GM21515 (cell line): Measurements from ENCODE around the gene TBC1D3B.
"Not testable (repeated sequence)": the region's sequence is repeated elsewhere in the genome, so short reads cannot be mapped to it uniquely, and the experiment has no call there.

ENCODE experiments used
- ATAC-seq: cut with Tn5 transposase; IDR thresholded peaks from one replicate; pipeline ENCODE4 v1.9.1; 2021; ENCODE audit not compliant: unreplicated experiment

TBC1D3B gene

DNA sequence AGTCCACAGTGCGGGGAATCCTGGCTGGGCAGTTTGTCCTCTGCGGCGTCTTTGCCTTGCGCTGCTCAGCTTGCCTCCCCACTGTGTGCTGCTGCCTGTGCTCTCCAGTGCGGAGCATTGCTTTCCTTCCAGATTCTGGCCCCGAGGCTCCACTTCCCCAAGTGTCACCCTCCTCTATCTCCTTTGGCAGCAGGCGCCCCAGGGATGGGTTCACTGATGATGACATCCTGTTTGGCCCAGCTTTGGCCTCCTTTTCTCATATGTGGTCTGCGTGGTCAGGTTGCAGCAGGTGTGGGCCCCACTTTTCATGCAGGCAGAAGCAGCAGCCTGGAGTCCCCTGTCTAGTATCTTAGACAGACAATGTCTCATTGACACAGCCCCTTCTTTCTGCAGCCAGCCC is 25.1 kb upstream of the TBC1D3B start:
- ATAC-seq = not testable (repeated sequence)

DNA sequence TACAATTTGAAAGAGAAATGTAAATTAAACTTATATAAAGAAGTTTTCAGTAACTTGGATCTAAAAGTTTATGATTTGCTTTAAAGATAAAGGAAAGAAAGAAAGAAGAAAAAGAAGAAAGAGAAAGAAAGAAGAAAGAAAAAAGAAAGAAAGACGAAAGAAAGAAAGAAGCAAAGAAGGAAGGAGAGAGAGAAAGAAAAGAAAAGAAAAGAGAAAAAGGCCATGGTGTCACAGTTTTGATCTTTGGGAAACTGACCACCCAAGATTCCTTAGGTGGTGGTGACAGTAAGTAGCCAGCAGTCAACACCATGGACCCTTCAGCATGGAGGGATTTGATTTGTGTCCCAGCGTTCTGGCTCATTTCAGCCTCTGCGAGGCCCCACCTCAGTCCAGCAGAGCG is 24.7 kb upstream of the TBC1D3B start:
- ATAC-seq = not testable (repeated sequence)

- ATAC-seq = no peak
Measured at GRCh38 chr17:36198831-36199465, 22.5 kb upstream of the TBC1D3B start.

GRCh38 chr17:36197387-36197703 is 20.9 kb upstream of the TBC1D3B start:
- ATAC-seq = peak; percentile 20

- no peak for ATAC-seq
Measured at GRCh38 chr17:36196131-36196486, 19.7 kb upstream of the TBC1D3B start.

GRCh38 chr17:36195434-36196130 is 19.1 kb upstream of the TBC1D3B start:
- ATAC-seq = no peak

GRCh38 chr17:36194832-36195433 is 18.5 kb upstream of the TBC1D3B start:
- ATAC-seq = not testable (repeated sequence)

GRCh38 chr17:36194147-36194831 is 17.9 kb upstream of the TBC1D3B start:
- ATAC-seq = not testable (repeated sequence)

DNA sequence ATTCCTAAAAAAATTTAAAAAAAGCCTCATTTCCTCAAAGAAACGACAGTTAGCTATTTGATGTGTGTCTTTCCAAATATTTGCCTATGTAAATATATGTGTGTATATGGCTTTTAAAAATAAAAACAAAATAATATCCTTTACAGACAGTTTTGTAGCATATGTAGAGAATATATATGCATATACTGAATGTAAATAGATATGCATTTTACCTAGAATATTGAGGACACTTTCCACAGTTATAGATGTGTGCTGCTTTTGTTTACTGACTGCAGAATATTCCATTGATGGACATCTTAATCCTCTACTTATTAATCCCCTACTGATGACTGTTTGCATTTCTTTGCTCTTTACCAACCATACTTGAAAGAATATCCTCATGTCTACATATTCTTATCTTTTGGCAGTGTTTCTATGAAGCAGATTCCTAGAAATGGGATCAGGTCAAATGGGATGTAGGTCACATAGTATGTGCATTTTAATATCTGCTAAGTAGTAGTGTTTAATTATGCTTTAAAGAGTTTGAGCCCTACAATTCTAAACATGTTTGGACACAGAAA is 16.9 kb upstream of the TBC1D3B start:
- no peak for ATAC-seq

DNA sequence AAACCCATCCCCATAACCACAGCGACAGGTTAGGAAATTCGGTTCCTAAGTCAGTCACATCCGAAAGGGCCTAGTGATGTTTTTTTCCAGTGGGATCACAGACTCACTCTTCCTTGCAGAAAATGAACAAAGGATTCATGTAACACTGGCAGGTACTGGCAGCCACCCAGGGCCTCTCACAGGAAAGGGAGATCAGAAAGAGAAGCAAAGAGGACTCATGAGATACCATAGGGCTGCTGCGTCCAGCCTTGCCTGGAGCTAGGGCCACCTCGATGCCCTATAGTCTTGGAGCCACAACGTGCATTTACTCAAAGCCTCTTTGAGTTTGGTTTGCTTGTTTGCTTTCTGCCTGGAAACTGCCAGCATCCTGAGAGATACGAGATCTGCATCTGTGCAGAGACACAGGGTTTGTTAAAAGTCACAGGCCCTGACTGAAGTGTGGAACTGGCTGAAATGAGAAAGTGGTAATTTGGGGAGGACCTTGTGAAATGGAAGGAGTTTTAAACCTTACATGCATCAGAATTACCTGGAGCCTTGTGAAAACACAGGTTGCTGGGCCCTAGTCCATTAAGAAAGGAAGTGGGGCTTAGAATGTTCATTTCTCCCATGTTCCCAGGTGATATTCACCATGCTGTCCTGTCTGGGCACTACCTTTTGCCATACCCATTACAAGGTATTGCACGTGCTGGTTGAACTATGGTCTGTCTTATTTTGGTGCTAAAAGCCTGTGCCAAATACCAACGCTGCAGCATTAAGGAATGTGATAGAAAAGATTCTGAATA is 14.3 kb upstream of the TBC1D3B start:
- not testable (repeated sequence) for ATAC-seq

DNA sequence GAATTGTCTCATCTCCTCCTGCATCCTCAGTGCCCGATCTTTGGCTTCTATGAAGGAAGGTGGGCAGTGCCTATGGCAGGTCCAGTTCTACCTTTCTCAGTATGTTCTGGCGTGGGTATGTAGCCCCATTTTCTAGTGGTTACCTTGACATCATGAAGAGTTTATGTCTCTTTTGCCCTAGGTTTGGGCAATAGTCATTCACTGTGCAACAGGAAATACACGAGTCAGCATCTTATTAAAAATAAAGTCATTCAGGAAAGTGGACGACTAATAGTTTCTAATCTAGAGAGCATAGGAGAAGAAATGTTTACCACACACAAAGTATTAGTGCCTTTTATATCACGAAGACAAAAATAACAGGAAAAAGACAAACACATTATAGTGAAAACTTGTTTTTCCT is 13.6 kb upstream of the TBC1D3B start:
- ATAC-seq = not testable (repeated sequence)

DNA sequence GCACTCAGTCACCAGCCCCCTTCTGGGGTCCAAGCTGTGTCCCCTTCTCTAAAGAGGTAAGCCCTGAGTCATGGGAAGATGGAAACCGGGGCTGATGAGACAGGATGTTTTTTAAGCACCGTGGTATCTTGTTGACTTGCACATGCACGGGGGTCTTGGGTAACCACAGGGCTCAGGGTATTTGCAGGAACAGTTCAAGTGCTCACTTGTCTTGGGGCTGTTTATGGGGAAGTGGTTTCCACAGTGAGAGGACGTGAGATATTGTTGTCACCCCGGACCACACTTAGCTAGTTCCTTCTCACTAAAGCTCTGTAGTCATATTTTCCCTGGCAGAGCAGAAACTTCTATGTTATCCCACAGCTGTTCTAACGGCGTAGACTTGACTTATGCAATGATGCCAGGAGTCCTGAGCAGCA is 12.5 kb upstream of the TBC1D3B start:
- peak; percentile 52 for ATAC-seq

DNA sequence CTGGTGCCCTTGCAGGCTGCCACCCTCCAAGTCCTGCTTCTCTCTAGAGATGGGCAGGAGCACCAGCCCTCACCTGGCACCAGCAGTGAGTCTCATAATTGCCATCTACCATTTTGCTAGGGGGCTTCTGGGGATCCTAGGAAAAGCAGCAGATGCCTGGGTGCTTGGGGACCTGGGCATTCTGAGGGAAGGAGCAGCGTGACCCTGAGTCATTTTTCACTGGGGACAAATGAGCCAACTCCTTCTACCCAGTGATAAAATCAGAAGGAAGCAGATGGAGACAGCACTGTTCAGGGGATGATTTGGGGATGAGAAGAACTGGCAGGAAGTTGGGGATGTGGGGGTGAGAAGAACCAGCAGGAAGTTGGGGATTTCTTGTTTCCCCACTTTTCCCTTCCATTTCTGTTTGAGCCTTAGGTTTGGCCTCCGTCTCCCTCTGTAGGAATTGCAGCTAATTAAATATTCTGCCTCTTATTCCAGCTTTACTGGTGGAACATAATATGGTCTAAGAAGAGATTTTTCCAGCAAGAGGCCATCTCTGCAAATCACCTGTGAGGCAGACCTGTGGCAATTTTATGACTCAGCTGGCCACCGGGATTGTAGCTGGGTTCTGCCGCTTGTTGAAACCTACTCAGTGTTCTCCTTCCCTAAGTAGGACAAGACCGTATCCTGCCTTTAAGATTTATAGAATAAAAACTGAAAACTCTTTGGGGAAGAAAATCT is 11.7 kb upstream of the TBC1D3B start:
- not testable (repeated sequence) for ATAC-seq

DNA sequence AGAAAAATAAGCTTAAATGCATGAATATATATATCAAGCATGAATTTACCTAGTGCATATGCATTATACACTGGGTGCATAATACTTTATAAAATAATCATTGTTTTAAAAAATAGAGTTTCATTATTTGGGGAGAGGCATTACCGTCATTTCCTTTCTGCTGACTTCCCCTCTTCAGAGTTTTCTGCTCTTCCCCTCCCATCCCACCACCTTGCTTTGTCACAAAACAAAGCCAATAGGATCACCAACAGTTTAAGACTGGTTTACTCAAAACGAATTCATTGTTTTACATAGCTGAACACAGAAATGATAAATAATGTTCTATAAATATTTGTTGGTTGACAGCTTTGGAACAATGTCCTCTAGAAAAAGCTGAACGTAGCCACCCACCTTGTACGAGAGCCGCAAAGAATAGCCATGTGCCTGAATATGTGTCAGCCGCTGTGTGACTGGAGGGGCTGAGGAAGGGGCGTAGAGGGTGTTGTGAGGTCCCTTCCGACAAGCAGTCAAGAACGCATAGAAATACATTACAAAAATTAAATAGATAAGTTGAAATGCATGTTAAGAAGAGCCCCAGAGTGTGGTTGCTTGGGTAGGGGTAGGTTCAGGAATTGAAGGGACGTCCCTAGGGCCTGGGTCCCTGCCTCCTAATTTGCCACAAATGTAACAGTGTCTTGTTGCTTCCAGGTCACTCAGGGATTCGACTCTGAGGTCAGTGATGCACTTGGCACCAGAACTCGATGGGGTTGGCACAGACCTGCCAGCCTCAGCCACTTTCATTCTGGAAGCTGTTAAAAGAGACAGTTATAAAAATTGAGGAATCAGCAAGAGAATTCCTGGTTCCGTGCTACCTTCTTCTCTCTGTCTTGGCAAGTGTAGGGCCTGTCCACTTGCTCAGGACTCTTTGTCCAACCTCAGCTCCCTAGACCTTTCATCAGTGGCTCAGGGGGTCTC is 10.7 kb upstream of the TBC1D3B start:
- ATAC-seq = not testable (repeated sequence)

DNA sequence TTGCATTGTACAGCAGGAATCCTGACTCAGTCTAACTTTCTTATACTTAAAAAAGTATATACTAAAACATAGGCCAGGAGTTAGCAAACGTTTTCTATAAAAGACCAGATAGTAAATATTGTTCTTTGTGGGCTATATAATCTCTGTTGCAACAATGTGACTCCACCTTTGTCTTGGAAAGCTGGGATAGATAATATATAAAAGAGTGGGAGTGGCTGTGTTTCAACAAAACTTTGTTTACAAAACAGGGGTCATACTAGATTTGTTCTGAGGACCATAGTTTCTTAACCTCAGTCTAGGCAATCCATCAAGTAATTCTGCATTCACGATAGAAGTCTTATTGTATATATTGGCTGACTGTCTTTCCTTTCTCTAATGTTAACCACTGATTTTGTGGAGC is 9.0 kb upstream of the TBC1D3B start:
- ATAC-seq = no peak

- no peak for ATAC-seq
Measured at GRCh38 chr17:36184023-36184765, 7.8 kb upstream of the TBC1D3B start.

GRCh38 chr17:36183001-36183971 is 6.8 kb upstream of the TBC1D3B start:
- ATAC-seq = no peak
